GM12865 (cell line): ENCODE measurements around the gene FZD10.

ENCODE experiments used
- DNase-seq: peaks from one replicate; pipeline ENCODE4 v3.0.0; 2010; ENCODE audit warnings: low read depth
- H3K4me3 ChIP-seq: 2 replicates; pipeline ENCODE4 v1.5.1; 2011; ENCODE audit warnings: mild to moderate bottlenecking, low read depth, low read length, control low read depth
- TF ChIP-seq, protein P1 (sequence below): IDR thresholded peaks from 2 replicates; pipeline ENCODE4 v1.5.1; 2011; ENCODE audit warnings: low read length, control low read depth, low read depth, inconsistent platforms; ENCODE audit not compliant: insufficient read depth; ENCODE audit errors: missing control alignments

Gene FZD10

DNA sequence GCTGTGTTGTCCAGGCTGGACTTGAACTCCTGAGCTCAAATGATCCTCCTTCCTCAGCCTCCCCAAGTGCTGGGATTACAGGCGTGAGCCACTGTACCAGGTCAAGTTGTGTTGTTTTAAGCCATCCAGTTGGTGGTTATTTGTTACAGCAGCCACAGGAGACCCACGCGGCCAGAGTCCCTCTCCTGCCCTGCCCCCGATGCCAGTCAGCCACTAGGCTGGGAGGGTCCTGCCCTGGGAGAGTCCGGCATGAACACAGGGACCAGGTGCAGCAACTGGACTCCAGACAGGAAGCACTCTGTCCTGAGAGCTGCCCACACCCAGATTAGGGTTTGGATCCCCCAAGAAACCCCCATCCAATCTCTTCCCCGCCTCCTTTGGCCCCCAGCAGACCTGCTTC is 44.1 kb upstream of the FZD10 start:
- TF ChIP-seq, protein P1, sequence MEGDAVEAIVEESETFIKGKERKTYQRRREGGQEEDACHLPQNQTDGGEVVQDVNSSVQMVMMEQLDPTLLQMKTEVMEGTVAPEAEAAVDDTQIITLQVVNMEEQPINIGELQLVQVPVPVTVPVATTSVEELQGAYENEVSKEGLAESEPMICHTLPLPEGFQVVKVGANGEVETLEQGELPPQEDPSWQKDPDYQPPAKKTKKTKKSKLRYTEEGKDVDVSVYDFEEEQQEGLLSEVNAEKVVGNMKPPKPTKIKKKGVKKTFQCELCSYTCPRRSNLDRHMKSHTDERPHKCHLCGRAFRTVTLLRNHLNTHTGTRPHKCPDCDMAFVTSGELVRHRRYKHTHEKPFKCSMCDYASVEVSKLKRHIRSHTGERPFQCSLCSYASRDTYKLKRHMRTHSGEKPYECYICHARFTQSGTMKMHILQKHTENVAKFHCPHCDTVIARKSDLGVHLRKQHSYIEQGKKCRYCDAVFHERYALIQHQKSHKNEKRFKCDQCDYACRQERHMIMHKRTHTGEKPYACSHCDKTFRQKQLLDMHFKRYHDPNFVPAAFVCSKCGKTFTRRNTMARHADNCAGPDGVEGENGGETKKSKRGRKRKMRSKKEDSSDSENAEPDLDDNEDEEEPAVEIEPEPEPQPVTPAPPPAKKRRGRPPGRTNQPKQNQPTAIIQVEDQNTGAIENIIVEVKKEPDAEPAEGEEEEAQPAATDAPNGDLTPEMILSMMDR = no peak
- no peak overlapping the region for H3K4me3 ChIP-seq
- no peak for DNase-seq

DNA sequence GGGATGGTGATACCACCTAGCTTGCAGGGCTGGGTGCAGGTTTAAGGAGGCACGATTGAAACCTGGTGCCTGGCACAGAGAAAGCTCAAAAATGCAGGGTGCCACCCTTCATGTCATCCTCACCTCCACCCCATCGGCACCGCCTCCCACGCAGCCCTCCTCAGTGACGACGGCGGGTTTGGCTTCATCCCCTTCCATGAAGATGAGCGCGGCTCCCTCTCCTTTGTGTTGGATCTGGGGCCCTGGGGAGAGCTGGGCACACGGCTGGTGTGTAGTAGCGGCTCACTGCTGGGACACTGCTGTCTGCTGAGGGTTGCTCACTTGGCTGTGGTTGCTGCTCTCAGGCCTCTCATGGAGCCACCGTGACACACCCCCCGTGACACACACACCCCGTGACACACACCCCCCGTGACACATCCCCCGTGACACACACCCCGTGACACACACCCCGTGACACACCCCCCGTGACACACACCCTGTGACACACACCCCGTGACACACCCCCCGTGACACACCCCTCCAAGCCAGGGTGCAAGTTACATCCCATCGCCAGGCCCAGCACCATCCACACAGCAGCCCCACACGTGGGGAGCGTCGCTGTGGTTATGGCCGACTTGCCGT is 42.9 kb upstream of the FZD10 start:
- TF ChIP-seq, protein P1 = no peak
- no peak for DNase-seq
- no peak overlapping the region for H3K4me3 ChIP-seq

DNA sequence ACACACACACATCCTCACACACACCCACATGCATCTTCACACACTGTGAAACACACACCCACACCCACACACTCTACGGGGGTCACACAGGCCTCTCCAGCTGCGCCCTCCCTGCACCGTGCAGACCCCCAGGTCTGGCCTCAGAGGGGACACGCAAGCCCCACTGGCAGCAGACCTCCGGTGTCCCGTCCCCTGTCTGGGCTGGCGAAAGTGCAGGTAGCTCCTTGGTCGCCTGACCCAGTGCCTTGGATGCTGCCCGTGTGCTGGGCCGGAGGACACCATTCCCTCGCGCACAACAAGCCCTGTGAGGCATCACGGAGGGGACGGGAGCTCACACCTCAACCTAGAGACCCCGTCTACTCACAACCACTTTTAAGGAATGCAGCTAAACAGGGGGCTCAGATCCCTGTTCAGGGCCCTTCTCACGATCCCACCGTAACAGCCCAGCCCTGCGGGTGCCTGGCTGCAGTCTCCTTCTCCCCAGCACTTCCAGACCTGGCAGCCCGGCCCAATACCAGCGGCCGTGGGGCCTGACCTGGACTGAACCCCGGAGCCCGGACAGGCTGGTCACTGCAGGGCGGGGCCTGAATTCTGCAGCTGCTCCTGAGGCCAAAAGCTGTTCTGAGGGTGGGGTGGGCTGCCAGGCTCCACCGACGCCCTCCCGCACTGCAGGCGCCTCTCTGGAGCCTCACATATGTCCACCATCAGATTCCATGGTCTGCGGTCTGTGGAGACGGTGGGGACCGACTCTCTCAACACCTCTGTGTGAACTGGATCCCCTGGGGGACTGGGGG is 42.1 kb upstream of the FZD10 start:
- TF ChIP-seq, protein P1 = no peak
- DNase-seq = no peak
- no peak overlapping the region for H3K4me3 ChIP-seq

DNA sequence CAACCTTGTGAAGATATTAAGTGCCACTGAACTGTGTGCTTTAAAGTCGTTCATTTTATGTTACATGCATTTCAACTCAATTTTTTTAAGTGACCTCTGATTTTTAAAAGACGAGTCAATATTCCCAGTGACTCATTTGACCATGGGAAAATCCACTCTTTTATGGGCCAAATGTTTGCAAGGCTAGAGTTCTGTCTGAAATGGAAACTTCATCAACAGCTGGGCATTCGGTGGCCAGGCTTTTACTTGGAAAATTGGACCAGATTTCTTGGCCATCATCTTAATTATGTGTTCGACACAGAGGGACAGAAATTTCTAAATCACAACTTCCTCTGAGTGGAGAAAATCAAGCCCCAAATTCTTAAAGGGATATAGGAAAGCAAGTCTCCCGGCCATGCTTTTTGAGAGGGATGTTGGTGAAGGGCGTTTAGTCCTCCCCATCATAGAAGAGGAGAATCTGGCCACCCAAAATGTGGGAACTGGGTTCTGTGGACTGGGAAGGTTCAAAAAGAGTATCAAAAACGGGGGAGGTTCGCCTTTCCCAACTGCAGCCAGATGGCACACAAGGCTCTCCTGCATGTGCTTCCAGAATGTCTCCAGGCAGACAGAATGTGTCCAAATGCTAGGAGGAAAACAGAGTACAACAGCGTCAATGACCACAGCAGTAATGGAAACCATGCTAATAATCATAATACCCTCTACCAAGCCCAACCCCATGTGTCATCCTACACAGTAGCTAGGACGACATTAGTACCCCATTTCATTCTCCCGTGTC is 40.9 kb upstream of the FZD10 start:
- DNase-seq = no peak
- TF ChIP-seq, protein P1 = no peak
- H3K4me3 ChIP-seq = no peak overlapping the region

DNA sequence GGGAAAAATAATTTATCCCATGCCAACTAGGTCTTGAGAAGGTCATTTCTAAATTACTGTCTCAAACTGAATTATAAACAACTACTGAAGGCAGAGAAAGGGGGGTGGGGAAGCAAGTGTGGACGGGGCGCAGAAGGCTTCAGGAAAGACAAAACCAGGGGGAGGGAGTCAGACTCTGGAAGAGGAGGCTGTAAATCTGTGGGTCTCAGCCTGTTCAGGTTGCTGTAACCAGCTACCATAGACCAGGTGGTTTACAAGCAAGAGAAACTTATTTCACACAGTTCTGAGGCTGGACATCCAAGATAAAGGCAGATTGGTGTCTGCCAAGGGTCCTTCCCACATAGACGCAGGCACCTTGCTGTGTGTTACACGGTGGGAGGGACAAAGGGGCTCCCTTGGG is 39.9 kb upstream of the FZD10 start:
- no peak for DNase-seq
- TF ChIP-seq, protein P1 = no peak

DNA sequence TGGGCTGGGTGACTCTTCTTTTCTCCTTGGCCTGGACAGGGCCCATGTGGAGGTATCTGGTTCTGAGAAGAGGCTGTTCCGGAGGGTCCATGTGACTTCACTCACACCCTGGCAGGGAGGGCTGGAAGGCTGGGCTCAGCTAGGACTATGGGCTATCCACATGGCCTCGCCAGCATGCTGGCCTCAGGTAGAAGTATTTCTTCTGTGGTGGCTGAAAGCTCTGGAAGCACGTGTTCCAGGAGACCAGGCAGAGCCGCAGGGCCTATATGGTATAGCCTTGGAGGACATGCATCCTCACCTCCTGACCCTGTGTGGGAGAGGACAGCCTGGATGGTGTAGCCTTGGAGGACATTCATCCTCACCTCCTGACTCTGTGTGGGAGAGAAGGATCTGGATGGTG is 38.2 kb upstream of the FZD10 start:
- DNase-seq = no peak
- TF ChIP-seq, protein P1 = no peak

More for the DNA sequence above, 39.9 kb upstream of the FZD10 start:
- no peak overlapping the region for H3K4me3 ChIP-seq

More for the DNA sequence above, 38.2 kb upstream of the FZD10 start:
- no peak overlapping the region for H3K4me3 ChIP-seq
